ENCODE results near the gene NLGN2.
A peak's percentile ranks its signal among the peaks of the same experiment; 100 is the strongest.

NLGN2 gene

DNA sequence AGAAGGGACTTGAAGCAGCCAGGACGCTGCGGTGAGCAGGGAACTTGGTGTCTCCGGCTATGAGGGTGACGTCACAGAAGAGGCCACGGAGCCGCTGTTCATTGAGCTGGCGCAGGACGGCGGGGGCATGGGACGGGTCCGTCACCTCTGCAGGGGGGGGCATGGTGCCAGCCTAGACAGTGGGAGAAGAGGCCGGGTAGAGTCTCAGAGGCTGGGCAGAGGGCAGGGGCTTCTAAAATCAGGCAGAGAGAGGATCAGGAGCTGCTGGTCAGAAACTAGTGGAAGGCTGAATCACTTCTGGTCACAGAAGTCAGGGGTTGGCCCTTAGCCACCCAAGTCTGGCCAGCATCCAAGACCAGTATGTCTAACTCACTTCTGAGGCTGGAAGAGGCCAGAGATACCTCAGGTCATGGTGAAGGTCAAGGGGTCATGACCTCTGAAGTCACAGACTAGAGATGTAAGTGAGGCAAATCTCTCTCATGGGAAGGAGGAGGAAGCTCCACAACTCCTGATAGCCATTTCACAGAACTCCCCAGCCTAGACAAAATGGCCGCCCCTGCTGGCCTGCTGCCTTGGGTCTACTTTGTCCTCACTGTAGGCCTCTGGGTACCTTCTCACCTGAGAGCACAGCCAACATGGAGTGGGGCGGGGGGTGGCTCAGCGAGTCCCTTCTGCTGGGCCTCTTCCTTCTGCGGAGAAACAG lies 59.1 kb downstream of the NLGN2 start:
- peak overlapping the region in 1 of 2 experiments; percentile 33 for H2BK12ac ChIP-seq (ENCODE audit: low read length in 2 of 2)
- 97% methylated on average over 15 of the region's 16 CpGs for WGBS
- no peak overlapping the region for H3K4ac ChIP-seq (ENCODE audit: low read depth in 1 of 2, low read length in 2 of 2)
- no peak overlapping the region for H3K4me3 ChIP-seq (ENCODE audit: insufficient read depth in 1 of 2, low read depth in 1 of 2, low read length in 2 of 2)
- H3K36me3 ChIP-seq (ENCODE audit: control insufficient read depth in 1 of 2, insufficient read depth in 2 of 2, low read depth in 1 of 2, low read length in 2 of 2) = peaks cover 51 to 56% of the 10 kb centered on the region in 2 experiments
- no peak overlapping the region for H3K27ac ChIP-seq (ENCODE audit: low read length, poor library complexity, severe bottlenecking)
- no peak overlapping the region for H3K4me2 ChIP-seq (ENCODE audit: low read length, poor library complexity, severe bottlenecking)
- H3K18ac ChIP-seq (ENCODE audit: low read depth in 1 of 2, low read length in 2 of 2) = no peak overlapping the region
- H3K9ac ChIP-seq (ENCODE audit: low read length) = peak overlapping the region; percentile 42
- peak overlapping the region; percentile 73 for H4K91ac ChIP-seq (ENCODE audit: low read length)
- no peaks in the 10 kb centered on the region for H3K27me3 ChIP-seq (ENCODE audit: control insufficient read depth in 1 of 2, insufficient read depth in 1 of 2, low read length in 2 of 2)
- no peak overlapping the region for H2AK5ac ChIP-seq (ENCODE audit: low read length, severe bottlenecking)
- no peak overlapping the region for H2BK15ac ChIP-seq (ENCODE audit: low read depth, poor library complexity, severe bottlenecking)
- H3K23ac ChIP-seq (ENCODE audit: low read length in 2 of 2) = no peak overlapping the region
- H3K4me1 ChIP-seq (ENCODE audit: control insufficient read depth, insufficient read depth, low read depth, low read length) = peaks cover 9% of the 10 kb centered on the region
- H2BK5ac ChIP-seq (ENCODE audit: low read depth, low read length, poor library complexity, severe bottlenecking) = no peak overlapping the region
- peak overlapping the region; percentile 50 for H4K8ac ChIP-seq (ENCODE audit: low read length)
- no peak overlapping the region for H2AFZ ChIP-seq (ENCODE audit: low read depth, low read length)
- DNase-seq = peak; percentile 46
- peaks cover 47% of the 10 kb centered on the region for H3K79me1 ChIP-seq (replicated peaks; ENCODE audit: low read length, poor library complexity, severe bottlenecking)
- no peaks in the 10 kb centered on the region for H3K9me3 ChIP-seq (ENCODE audit: control insufficient read depth, low read length)
- H3K14ac ChIP-seq (ENCODE audit: low read length in 2 of 2) = no peak overlapping the region
- H2BK120ac ChIP-seq (ENCODE audit: low read depth, low read length) = no peak overlapping the region

DNA sequence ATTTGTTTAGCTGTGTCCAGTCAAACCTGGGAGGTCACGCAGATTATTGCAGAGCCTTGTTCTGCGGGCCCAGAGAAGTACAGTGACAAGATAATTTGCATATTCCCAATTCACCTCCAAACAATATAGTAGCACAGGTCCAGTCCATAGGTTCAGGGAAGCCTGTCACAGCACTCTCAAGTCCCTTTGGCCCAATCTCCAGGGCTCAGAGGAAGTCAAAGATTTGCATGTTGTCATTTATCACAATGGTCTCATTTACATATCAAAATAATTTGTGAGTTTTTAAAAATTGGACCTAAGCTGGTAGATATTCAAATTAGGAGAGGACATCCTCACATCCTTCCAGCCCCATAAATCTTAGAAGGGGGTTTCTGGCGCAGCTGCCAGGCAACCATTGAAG lies 59.9 kb downstream of the NLGN2 start:
- Histone ChIP-seq H3K4ac (ENCODE audit: low read depth in 1 of 2, low read length in 2 of 2) (no peak overlapping the region), H2BK12ac (ENCODE audit: low read length in 2 of 2) (no peak overlapping the region), H3K9me3 (ENCODE audit: control insufficient read depth, low read length) (no peaks in the 10 kb centered on the region), H3K4me1 (ENCODE audit: control insufficient read depth, insufficient read depth, low read depth, low read length) (peaks cover 10% of the 10 kb centered on the region), H3K79me1 (replicated peaks; ENCODE audit: low read length, poor library complexity, severe bottlenecking) (peaks cover 41% of the 10 kb centered on the region), H4K91ac (ENCODE audit: low read length) (no peak overlapping the region), H3K23ac (ENCODE audit: low read length in 2 of 2) (no peak overlapping the region), H2AK5ac (ENCODE audit: low read length, severe bottlenecking) (no peak overlapping the region), H3K18ac (ENCODE audit: low read depth in 1 of 2, low read length in 2 of 2) (no peak overlapping the region), H3K14ac (ENCODE audit: low read length in 2 of 2) (no peak overlapping the region), H2AFZ (ENCODE audit: low read depth, low read length) (no peak overlapping the region), H2BK5ac (ENCODE audit: low read depth, low read length, poor library complexity, severe bottlenecking) (no peak overlapping the region), H3K4me3 (ENCODE audit: insufficient read depth in 1 of 2, low read depth in 1 of 2, low read length in 2 of 2) (no peak overlapping the region), H3K27ac (ENCODE audit: low read length, poor library complexity, severe bottlenecking) (no peak overlapping the region), H3K36me3 (ENCODE audit: control insufficient read depth in 1 of 2, insufficient read depth in 2 of 2, low read depth in 1 of 2, low read length in 2 of 2) (peaks cover 43 to 49% of the 10 kb centered on the region in 2 experiments), H3K4me2 (ENCODE audit: low read length, poor library complexity, severe bottlenecking) (no peak overlapping the region), H2BK120ac (ENCODE audit: low read depth, low read length) (no peak overlapping the region), H2BK15ac (ENCODE audit: low read depth, poor library complexity, severe bottlenecking) (no peak overlapping the region), H3K27me3 (ENCODE audit: control insufficient read depth in 1 of 2, insufficient read depth in 1 of 2, low read length in 2 of 2) (no peaks in the 10 kb centered on the region), H3K9ac (ENCODE audit: low read length) (no peak overlapping the region), H4K8ac (ENCODE audit: low read length) (no peak overlapping the region)
- DNase-seq = no peak
- WGBS = 95% methylated on average over 3 of the region's 3 CpGs

DNA sequence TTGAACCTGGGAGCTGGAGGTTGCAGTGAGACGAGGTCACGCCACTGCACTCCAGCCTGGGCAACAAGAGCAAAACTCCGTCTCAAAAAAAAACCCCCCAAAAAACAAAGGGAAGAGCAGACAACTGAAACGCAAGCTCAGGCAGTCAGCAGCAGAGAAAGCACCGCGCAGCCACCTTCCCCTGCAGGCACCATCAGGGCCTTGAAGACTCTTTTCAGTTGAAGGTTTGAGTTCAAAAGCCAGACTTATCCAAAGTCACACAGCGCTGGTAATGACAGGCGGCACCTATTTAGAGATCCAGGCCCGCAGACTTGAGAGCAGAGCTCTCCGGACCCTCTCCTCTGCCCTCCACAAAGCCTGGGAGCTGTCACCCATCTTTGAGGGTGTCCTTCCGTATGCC lies 60.6 kb downstream of the NLGN2 start:
- H2AK5ac ChIP-seq (ENCODE audit: low read length, severe bottlenecking) = no peak overlapping the region
- H3K4me2 ChIP-seq (ENCODE audit: low read length, poor library complexity, severe bottlenecking) = no peak overlapping the region
- no peak overlapping the region for H2BK12ac ChIP-seq (ENCODE audit: low read length in 2 of 2)
- H2BK15ac ChIP-seq (ENCODE audit: low read depth, poor library complexity, severe bottlenecking) = peak overlapping the region; percentile 23
- H2AFZ ChIP-seq (ENCODE audit: low read depth, low read length) = no peak overlapping the region
- H2BK5ac ChIP-seq (ENCODE audit: low read depth, low read length, poor library complexity, severe bottlenecking) = no peak overlapping the region
- H3K9ac ChIP-seq (ENCODE audit: low read length) = no peak overlapping the region
- no peak overlapping the region for H3K18ac ChIP-seq (ENCODE audit: low read depth in 1 of 2, low read length in 2 of 2)
- H3K9me3 ChIP-seq (ENCODE audit: control insufficient read depth, low read length) = no peaks in the 10 kb centered on the region
- H3K4me1 ChIP-seq (ENCODE audit: control insufficient read depth, insufficient read depth, low read depth, low read length) = peaks cover 10% of the 10 kb centered on the region
- H4K8ac ChIP-seq (ENCODE audit: low read length) = no peak overlapping the region
- no peaks in the 10 kb centered on the region for H3K27me3 ChIP-seq (ENCODE audit: control insufficient read depth in 1 of 2, insufficient read depth in 1 of 2, low read length in 2 of 2)
- H4K91ac ChIP-seq (ENCODE audit: low read length) = no peak overlapping the region
- H3K79me1 ChIP-seq (replicated peaks; ENCODE audit: low read length, poor library complexity, severe bottlenecking) = peaks cover 37% of the 10 kb centered on the region
- no peak overlapping the region for H3K14ac ChIP-seq (ENCODE audit: low read length in 2 of 2)
- 98% methylated on average over 11 of the region's 11 CpGs for WGBS
- DNase-seq = no peak
- H3K27ac ChIP-seq (ENCODE audit: low read length, poor library complexity, severe bottlenecking) = no peak overlapping the region
- H3K36me3 ChIP-seq (ENCODE audit: control insufficient read depth in 1 of 2, insufficient read depth in 2 of 2, low read depth in 1 of 2, low read length in 2 of 2) = peaks cover 36 to 41% of the 10 kb centered on the region in 2 experiments
- no peak overlapping the region for H3K4me3 ChIP-seq (ENCODE audit: insufficient read depth in 1 of 2, low read depth in 1 of 2, low read length in 2 of 2)
- no peak overlapping the region for H3K4ac ChIP-seq (ENCODE audit: low read depth in 1 of 2, low read length in 2 of 2)
- H3K23ac ChIP-seq (ENCODE audit: low read length in 2 of 2) = no peak overlapping the region
- H2BK120ac ChIP-seq (ENCODE audit: low read depth, low read length) = no peak overlapping the region

DNA sequence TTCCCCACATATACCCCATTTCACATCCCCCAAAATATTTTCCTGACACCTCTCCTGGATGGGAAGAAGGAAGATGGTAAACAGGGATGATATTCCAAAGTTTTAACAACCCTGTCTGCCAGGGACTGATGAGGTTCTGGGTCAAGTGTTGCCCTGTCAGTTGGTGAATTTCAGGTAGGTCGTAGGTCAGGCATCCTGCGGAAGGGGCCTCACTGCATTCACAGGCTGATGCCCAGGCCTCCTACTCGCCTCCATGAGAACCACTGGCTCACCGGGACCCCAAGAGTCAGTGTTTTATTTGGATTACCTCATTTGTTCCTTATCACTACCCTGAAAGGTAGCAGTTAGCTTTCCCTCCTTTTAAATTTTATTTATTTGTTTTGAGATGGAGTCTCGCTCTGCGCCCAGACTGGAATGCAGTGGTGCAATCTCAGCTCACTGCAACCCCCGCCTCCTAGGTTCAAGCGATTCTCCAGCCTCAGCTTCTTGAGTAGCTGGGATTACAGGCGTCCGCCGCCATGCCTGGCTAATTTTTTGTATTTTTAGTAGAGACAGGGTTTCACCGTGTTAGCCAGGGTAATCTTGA lies 61.3 kb downstream of the NLGN2 start:
- H4K91ac ChIP-seq (ENCODE audit: low read length) = no peak overlapping the region
- no peak overlapping the region for H2BK5ac ChIP-seq (ENCODE audit: low read depth, low read length, poor library complexity, severe bottlenecking)
- H3K18ac ChIP-seq (ENCODE audit: low read depth in 1 of 2, low read length in 2 of 2) = no peak overlapping the region
- H3K27ac ChIP-seq (ENCODE audit: low read length, poor library complexity, severe bottlenecking) = no peak overlapping the region
- no peak overlapping the region for H4K8ac ChIP-seq (ENCODE audit: low read length)
- H2AK5ac ChIP-seq (ENCODE audit: low read length, severe bottlenecking) = no peak overlapping the region
- no peak overlapping the region for H3K4me3 ChIP-seq (ENCODE audit: insufficient read depth in 1 of 2, low read depth in 1 of 2, low read length in 2 of 2)
- H3K4me1 ChIP-seq (ENCODE audit: control insufficient read depth, insufficient read depth, low read depth, low read length) = peaks cover 10% of the 10 kb centered on the region
- H3K14ac ChIP-seq (ENCODE audit: low read length in 2 of 2) = no peak overlapping the region
- no peak overlapping the region for H3K23ac ChIP-seq (ENCODE audit: low read length in 2 of 2)
- DNase-seq = no peak
- H2BK120ac ChIP-seq (ENCODE audit: low read depth, low read length) = no peak overlapping the region
- no peak overlapping the region for H3K4me2 ChIP-seq (ENCODE audit: low read length, poor library complexity, severe bottlenecking)
- peaks cover 36% of the 10 kb centered on the region for H3K79me1 ChIP-seq (replicated peaks; ENCODE audit: low read length, poor library complexity, severe bottlenecking)
- peak overlapping the region; percentile 23 for H2BK15ac ChIP-seq (ENCODE audit: low read depth, poor library complexity, severe bottlenecking)
- no peaks in the 10 kb centered on the region for H3K27me3 ChIP-seq (ENCODE audit: control insufficient read depth in 1 of 2, insufficient read depth in 1 of 2, low read length in 2 of 2)
- no peak overlapping the region for H2BK12ac ChIP-seq (ENCODE audit: low read length in 2 of 2)
- WGBS = 75% methylated on average over 10 of the region's 12 CpGs
- no peak overlapping the region for H3K9ac ChIP-seq (ENCODE audit: low read length)
- no peaks in the 10 kb centered on the region for H3K9me3 ChIP-seq (ENCODE audit: control insufficient read depth, low read length)
- peaks cover 29 to 35% of the 10 kb centered on the region in 2 experiments for H3K36me3 ChIP-seq (ENCODE audit: control insufficient read depth in 1 of 2, insufficient read depth in 2 of 2, low read depth in 1 of 2, low read length in 2 of 2)
- H2AFZ ChIP-seq (ENCODE audit: low read depth, low read length) = no peak overlapping the region
- H3K4ac ChIP-seq (ENCODE audit: low read depth in 1 of 2, low read length in 2 of 2) = no peak overlapping the region
